Mammary microvascular endothelial cell (primary cell): ENCODE measurements around the gene SERPINA6. TPM values are rescaled to one million over a fixed set of nuclear protein-coding genes. Genes with fewer than 3 reads are reported as not detected.

Experiments
- total RNA-seq: library from RNA; depleted of rRNA; stranded (reverse); fragments of >200 nt; gene quantifications from 2 replicates; pipeline ENCODE4 v1.2.3, GENCODE V29; 2015

Gene SERPINA6
- total RNA-seq = not detected in 2 replicates

GRCh38 chr14:94322648-94323570 is at the start of gene SERPINA6:
TSS of gene SERPINA6 (minus strand) at chr14:94323336. CDS start at chr14:94314648, 8,688 bp downstream.

DNA sequence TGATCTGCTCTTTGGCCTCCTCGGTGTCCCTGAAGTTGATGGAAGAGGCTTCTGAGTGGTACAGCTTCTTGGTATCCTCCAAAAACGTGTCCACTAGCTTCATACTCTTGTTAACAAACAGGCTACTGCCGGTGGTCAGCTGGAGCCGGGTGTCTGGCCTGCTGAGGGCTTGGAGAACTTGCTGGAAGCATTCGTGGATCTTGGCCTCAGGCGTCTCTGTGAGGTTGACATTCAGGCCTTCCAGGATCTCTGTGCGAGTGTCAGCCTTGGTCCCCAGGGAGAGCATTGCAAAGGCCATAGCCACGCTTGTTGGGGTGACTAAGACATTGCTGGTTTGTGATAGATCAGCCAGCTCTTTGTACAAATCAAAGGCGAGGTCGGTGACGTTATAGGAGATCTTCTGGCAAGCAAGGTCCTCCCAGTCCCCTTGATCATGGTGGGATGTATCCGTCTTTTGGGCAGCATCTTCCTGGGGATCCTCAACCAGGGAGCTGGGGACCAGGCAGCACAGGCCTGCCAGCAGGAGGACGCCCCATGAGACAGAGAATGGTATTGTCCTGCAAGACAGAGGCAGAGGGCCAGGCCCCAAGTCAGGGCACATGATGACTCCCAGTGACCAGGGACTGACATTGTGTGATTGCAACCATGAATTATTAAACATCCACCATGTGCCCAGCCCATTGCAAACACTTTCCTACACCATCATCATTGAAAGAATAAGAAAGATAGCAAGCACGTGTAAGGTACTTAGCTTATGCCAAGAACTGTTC is 43.2 kb upstream of the SERPINA6 start, which contains the start of gene SERPINA2:
SERPINA2 (minus strand) TSS at position 553 of the 770 bp plus-strand sequence.

DNA sequence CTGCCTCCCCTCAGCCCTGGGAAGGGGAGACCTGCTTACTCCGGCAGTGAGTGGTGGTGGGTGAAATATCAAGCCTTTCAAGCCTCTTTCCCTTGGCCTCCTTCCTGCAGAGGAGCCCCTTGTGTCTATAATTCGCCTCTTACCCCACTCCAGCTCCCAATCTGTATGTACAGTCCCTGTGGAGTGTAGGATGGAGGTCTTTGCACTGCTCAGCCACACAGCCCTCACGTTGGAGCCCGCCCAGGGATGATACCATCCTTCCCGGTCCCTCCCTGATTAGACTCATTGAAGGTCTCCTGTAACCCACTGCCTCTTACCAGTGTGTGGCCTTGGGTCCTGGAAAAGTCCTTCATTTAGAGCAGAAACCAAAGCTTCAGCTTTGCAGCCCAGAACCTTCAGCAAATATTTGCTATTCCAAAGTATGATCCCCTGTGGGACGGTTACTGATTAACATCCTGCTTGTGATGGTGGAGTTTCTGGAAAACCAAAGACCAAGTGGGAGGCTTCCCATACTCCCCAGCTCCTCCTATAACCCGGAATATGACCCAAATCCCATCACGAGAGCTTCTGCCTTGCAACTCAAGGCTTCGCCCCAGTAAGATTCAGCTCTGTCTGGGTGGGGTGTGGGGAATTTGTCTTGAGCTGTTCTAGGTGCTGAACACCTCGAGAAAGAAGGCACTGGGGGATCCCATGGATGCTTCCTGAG is 30.1 kb downstream of the SERPINA6 start, which contains the start of gene SERPINA10:
SERPINA10 (minus strand) TSS at position 397 of the 706 bp plus-strand sequence. CDS start 2,675 bp downstream, outside the sequence.

Other genes with a start within 250 kb of the SERPINA6 start
- 120 and 122 TPM in 2 replicates for gene DDX24, start 242.1 kb downstream of the SERPINA6 start, total RNA-seq
- gene IFI27L1, start 242.0 kb downstream of the SERPINA6 start, total RNA-seq = 12.1 and 24.4 TPM in 2 replicates
- gene IFI27, start 212.6 kb downstream of the SERPINA6 start, total RNA-seq = 2,890 and 3,107 TPM in 2 replicates
- gene IFI27L2, start 193.7 kb downstream of the SERPINA6 start, total RNA-seq = 44.7 and 63.9 TPM in 2 replicates
- not detected in 2 replicates for gene PPP4R4, start 149.0 kb downstream of the SERPINA6 start, total RNA-seq
- gene SERPINA10, start 30.1 kb downstream of the SERPINA6 start, total RNA-seq = not detected in 2 replicates
- not detected in 2 replicates for gene SERPINA2, start 43.4 kb upstream of the SERPINA6 start, total RNA-seq
- not detected in 2 replicates for gene SERPINA1, start 65.3 kb upstream of the SERPINA6 start, total RNA-seq
- not detected in 2 replicates for gene SERPINA11, start 129.5 kb upstream of the SERPINA6 start, total RNA-seq
- gene SERPINA9, start 152.9 kb upstream of the SERPINA6 start, total RNA-seq = not detected in 2 replicates
- not detected in 2 replicates for gene SERPINA12, start 186.1 kb upstream of the SERPINA6 start, total RNA-seq
- gene SERPINA4, start 238.1 kb upstream of the SERPINA6 start, total RNA-seq = not detected in 2 replicates